HuH-7.5 (cell line): ENCODE data around the gene UBAP1.
"Not testable (repeated sequence)": the region's sequence is repeated elsewhere in the genome, so short reads cannot be mapped to it uniquely, and the experiment has no call there.

ENCODE experiments used
- DNase-seq: peaks from one replicate; pipeline ENCODE4 v3.0.0; 2011; ENCODE audit warnings: low spot score

Gene UBAP1

DNA sequence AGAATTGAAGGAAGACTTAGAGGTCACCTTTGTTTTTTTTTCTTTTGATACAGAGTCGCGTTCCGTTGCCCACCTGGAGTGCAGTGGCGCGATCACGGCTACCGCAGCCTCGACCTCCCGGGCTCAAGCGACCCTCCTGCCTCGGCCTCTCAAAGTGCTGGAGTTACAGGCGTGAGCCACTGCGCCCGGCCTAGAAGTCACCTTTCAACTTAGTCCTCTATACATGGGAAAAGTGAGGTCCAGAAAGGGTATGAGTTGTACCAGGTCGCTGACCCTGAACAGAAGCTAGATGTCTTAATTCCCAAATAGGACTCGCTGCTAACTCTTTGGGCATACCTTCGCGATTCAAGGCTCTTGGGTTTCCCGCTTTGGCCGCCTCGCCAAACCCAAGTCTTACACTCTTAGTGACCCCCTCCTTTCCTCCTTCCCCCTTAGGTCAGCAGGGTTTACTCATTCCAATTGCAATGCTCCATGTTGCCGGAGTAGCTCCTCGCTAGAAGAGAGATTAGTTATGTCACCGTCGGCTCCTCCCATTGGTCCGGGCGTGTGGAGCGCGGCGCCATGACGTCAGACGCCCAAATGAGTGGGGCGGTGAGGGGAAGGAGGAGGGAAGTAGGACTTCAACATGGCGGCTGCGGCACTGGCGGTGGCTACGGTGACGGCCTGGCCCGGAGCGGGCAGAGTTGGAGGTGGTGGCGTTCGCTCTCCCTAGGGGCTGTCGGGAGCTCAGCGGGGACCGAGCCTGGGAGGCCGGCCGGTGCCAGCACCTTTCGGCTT, at the start of gene UBAP1:
Gene UBAP1, plus strand, starts transcription at position 608 of the 777 bp plus-strand sequence. CDS start 41,872 bp downstream, outside the sequence.
- peak; percentile 69 for DNase-seq

DNA sequence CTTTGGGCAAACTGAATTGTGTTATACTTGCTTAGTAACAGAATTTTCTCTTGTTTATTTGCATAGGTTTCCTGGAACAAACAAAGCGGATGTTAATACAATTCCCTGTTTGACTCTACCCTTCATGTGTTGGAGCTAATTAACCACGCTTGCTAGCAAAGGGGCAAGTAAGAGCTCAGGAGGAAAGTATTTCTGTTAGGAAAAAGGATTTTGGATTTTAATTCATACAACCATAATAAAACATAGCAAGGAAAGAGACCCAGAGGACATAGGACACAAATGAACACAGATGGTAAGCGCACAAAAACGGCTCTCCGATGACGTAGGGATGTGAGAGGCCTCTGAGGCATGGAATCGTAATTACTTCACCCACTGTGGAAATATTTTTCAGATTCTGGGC, 47.3 kb upstream of the UBAP1 start:
- DNase-seq = no peak

DNA sequence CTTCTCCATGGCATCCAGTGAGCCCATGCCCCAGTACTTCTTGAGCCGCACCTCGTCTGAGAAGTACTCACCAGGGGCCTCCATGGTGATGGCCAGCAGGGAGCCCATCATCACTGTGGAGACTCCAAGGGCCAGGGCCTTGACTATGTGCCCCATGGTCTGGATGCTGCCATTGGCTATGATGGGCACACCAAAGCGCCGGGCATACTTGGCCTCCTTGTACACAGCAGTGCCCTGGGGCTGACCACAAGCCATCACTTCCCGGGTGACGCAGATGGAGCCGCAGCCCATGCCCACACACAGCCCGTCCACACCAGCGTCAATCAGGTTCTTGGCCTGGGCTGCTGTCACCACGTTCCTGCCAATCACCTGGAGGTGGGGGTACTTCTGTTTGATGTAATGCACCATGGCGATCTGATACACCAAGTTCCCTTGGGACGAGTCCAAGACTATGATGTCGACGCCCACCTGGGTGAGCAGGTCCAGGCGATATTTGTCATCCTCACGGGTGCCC, 45.4 kb upstream of the UBAP1 start:
- DNase-seq = no peak

DNA sequence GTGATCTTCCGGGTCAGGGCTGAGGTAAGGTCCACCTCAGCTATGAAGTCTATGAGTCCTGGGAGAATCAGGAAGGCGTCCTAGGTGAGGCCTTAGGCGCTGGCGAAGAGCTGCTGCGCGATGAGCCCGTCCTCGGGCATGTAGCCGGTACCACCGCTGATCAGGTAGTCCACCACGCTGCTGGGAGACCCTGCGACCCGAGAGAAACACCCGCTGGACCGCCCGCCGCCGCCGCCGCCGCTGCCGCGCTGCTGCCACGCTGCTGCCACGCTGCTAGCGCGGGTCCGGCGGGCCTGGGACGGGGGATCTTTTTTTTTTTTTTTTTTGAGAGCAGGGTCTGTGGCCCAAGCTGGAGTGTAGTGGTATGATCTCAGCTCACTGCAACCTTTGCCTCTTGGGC, 44.3 kb upstream of the UBAP1 start:
- no peak for DNase-seq

DNA sequence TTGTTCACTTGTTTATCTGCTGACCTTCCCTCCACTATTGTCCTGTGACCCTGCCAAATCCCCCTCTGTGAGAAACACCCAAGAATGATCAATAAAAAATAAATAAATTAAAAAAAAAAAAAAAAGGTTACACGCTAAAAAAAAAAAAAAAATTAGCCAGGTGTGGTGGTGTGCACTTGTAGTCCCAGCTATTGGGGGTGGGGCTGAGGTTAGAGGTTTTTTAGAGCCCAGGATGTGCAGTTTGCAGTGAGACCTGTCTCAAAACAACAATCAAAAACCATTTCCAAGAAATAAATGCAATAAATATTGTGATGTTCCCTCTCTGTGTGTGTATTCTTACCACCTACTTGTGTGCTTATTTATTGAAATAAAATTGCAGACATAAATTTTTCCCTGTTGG, 40.2 kb upstream of the UBAP1 start:
- not testable (repeated sequence) for DNase-seq

DNA sequence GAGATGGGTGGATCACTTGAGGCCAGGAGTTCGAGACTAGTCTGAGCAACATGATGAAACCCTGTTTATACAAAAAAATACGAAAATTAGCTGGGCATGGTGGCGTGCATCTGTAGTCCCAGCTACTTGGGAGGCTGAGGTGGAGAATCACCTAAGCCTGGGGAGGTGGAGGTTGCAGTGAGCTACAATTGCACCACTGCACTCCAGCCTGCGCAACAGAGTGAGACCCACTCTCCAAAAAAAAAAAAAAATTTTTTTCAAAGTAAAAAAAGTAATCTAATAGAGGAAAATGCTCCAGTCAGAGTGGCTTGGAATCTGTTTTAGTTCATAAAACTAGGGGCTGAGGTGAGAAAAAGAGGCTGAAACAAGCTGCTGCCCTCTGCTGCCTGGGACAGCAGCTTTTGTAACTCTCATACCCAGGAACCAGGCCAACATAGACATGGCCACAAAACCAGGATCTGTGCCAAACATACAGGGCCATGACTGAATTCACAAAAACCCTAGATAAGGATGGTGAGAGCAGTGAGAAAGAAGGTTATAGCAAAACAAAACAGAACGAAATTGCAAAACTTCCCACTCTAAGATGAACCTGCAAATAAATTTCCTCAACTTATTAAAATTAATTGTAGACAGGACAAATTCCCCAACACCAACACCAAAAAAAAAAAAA, 39.2 kb upstream of the UBAP1 start:
- peak; percentile 25 for DNase-seq

DNA sequence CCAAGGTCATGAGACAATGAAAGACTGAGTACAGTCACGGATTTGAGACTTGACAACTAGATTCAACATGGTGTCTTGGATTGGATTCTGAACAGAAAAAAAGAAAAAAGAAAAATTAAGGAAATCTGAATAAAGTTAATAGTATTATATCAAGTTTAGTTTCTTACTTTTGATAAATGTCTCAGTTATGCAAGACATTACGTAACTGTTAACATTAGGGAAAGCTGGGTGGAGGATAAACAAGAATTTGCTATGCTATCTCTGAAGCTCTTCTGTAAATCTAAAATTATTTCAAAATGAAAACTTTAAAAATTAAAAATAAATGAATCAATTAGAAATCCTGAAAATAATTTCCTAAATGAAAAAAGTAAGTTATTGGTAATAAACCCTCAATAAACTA, 38.0 kb upstream of the UBAP1 start:
- no peak for DNase-seq

DNA sequence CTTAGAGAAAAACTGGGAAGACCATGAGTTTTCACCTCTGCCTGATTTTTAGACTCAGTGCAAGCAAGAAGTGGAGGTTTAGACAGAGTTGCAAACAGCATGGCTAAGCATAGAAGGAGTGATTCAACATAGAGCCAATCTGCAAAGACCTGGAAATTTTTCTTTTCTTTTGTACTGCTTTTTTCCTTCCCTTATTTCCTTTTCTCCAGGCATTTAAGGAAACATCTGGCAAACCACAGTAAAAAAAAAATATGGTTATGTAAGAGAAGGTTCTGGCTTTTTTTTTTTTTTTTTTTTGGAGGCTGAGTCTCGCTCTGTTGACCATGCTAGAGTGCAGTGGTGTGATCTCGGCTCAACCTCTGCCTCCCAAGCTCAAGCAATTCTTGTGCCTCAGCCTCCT, 35.7 kb upstream of the UBAP1 start:
- no peak for DNase-seq

DNA sequence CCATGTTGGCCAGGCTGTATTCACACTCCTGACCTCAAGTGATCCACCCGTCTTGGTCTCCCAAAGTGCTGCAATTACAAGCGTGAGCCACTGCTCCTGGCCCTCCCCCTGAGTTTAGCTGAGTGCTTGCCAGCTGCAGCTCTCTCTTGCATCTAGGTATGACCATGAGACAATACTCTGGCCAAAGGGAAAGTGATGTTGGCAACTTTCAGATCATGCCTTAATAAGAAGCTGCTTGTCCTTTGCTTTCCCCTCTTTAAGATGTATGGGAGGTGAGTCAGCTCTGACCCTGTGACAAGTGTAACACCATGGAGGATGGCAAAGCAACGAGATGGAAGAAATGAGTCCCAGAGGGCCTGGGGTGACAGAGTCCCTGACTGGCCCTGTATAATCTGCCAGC, 33.7 kb upstream of the UBAP1 start:
- DNase-seq = no peak

DNA sequence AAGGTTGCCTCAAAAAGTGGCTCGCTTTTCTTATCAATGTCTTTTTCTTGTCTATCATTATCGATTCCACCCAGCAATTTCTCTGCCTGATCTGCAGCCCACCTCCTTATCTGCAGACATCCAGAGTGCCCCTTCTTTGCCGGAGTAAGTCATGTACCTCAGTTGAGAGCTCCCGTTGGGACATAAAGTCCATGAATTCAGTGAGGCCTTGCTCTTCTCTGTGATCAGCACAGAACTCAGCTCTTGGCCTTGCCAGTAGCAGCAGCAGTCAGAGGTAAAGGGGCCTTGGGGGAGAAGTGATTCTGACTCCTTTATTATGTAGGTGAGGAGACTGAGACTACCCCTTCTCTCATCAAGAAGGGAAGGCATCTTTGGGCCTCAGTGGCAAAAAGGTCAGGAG, 27.4 kb upstream of the UBAP1 start:
- no peak for DNase-seq

DNA sequence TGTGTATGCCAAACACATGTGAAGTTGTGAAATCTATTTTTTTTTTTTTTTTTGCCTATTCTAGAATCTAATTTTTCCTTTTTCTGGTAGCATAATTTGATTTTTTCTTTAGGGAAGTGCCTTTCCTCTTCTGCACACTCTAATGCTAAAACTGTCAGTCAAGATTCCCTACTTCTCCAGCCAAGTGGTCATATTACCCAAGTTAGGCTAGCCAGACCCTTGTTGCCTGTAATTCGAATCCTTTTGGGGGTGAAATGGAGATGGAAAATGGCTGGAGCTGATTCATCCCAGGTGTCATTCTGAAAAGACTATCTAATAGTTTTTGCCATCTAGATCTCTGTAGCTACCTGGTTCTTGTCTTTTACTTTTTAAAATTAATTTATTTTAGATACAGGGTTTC, 24.8 kb upstream of the UBAP1 start:
- DNase-seq = no peak

DNA sequence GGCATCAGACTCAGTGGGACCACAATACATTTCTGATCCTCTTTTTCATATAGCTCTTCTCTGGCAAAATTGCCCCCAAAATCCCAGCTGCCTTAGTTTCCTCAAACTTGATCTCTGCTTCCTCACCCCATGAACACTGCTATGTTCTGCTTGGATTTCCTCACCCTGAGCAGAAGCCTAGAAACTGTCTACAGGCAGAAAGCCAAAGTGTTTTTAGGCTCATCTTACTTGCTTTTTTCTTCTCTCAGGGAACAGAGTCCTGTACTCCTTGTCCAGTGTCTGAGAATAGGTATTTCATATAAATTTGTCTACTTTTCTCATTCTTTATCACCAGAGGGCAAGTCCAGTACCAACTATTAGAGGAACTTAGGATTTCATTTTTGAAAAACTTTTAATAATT, 21.5 kb upstream of the UBAP1 start:
- no peak for DNase-seq

DNA sequence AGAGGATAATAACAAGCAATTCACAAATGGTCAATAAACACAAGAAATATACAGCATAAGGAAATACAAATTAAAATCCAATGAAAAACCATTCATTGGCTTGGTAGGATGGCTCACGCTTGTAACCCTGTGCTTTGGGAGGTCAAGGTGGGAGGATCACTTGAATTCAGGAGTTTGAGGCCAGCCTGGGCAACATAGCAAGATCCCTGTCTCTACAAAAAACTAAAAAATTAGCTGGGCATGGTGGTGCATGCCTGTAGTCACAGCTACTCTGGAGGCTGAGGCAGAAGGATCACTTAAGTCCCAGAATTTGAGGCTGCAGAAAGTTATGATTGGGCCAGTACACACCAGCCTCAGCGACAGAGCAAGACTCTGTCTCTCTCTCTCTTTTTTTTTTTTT, 20.9 kb upstream of the UBAP1 start:
- no peak for DNase-seq

DNA sequence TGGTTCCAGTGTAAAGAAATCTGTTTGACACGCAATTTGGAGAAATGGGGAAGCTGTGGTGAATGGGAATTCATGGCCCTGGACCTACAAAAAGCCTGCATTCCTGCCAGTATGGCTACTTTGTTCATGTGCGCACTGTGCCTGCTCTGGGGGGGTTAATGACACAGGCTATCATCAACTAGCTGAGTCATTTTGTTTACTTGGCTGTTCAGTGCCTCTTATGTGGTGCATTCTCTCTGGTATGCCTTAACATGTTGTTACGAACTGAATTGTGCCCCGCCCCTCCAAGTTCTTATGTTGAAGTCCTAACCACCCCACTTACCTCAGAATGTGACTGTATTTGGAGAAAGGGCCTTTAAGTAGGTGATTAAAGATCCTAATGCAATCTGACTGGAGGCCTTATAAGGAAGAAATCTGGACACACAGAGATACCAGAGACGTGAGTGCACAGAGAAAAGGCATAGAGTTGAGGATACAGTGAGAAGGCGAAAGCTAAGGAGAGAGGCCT, 20.4 kb upstream of the UBAP1 start:
- DNase-seq = no peak

DNA sequence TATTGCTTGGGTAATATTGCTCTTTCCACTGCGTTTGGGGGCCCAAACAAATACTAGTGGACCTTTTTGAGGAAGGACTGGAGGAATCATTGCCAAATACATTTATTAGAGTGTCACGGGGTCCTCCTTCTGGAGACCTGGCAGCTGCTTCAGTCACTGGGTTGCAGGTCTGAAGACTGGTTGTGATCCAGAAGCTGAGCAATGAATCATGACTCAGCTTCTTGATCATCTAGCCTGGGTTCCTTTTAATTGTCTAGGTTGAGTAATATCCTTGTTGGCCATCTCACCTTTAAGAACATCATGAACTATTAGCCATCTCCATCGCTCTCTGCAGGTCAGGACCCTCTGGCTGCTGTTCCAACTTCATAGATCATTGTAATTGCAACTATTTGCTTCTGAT, 15.4 kb upstream of the UBAP1 start:
- no peak for DNase-seq

DNA sequence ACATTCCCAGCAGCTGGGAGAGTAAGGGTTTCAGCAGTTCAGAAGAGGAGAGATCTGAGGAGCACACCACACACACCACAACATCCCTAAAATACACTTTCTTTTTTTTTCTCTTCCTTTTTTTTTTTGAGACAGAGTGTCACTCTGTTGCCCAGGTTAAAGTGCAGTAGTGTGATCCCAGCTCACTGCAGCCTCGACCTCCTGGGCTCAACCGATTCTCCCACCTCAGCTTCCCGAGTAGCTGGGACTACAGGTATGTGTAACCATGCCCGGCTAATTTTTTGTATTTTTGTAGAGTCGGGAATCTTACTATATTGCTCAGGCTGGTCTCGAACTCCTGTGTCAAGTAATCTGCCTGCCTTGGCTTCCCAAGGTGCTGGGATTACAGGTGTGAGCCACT, 9.7 kb upstream of the UBAP1 start:
- DNase-seq = no peak

DNA sequence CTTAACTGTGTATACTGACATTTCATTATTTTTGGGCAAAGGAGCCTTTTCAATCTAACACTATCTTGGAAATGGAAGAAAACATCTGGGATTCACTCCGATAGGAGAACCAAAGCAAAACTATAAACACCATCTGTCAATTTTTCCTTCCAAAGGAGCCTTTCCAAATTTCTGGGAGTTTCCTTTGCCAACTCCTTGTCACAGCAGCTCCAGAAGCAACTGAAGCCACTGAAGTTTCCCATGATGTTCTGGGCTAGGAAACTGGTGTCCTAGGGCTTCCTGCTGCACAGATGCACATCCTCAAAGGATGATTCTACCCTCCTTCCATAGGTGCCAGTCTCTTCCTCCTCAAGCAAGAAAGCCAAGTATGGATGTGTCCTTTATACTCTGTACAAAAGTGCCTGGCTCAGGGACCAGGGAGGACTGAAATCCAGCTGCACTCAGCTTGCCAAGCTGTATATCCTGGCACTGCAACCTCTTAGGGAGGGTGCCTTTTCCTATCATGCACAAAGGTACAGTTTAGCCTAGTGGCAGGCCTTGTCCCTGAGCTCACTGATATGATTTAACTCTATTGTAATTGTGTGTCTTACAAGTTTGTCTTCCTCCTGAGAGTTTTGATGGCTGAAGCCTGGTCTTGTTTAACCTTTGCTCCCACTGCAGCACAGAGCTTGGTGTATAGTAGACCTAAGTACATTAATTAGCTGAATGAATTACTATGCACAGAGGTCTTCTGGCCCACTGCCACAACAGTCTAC, 8.4 kb upstream of the UBAP1 start:
- DNase-seq = no peak

DNA sequence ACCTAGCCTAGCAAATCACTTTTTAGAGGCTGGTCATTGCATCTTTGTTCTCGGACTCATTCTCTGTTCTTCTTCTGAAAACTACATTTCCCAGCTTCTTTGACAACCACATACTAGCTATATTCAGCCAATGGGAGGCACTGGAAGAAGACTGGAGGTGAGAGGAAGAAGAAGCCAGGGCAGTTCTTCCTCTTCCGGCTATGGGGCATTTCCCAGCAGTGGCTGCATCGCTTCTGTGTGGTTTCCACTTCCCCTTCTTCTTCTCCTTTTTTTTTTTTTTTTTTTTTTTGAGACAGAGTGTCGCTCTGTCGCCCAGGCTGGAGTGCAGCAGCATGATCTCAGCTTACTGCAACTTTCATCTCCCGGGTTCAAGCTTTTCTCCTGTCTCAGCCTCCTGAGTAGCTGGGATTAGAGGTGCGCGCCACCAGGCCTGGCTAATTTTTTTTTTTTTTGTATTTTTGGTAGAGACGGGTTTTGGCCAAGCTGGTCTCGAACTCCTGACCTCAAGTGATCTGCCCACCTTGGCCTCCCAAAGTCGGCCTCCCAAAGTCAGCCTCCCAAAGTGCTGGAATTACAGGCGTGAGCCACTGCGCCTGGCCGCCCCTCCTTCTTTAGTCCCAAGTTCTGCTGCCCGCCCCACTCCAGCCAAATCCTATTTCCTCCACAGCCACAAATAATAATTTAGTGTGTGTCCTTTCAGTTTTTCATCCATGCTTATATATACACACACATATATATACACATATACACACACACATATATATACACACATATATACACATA, 6.9 kb upstream of the UBAP1 start:
- DNase-seq = no peak

DNA sequence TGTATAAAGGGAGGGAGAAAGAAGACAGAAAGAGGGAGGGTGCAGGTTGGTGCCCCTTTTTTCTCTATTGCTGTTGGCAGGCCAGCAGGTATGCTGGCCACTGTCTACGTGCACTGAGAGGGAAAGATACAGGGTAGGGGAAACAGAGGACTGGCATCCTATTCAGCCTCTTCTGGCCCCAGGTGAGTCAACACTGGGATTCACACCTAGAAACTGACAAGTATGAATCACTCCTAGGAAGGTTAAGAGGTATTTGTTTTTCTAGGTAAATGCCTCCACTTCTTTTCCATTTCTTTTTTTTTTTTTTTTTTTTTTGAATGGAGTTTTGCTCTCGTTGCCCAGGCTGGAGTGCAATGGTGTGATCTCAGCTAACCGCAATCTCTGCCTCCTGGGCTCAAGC, 2.8 kb upstream of the UBAP1 start:
- no peak for DNase-seq

DNA sequence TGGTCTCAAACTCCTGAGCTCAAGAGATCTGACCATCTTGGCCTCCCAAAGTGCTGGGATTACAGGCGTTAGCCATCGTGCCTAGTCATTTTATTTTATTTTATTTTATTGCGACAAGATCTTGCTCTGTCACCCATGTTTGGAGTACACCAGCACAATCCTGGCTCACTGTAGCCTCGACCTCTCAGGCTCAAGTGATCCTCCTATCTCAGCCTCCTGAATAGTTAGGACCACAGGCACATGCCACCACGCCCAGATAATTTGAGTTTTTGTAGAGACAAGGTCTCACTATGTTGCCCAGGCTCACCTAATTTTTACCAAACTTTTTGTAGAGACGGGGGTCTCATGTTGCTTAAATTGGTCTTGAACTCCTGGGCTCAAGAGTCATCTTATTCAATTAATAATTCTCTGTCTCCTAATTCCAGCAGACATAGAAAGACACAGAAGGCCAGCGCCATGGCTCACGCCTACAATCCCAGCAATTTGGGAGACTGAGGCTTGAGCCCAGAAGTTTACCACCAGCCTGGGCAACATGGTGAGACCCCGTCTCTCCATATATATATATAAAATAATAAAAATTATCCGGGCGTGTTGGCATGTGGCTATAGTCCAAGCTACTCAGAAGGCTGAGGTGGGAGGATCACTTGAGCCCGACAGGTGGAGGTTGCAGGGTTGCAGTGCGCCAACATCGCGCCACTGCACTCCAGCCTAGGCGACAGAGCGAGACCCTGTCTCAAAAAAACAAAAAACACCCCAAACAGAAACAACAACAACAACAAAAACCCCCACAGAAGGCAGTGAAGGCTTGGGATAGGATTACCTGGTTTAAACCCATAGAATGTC, 1.0 kb upstream of the UBAP1 start:
- DNase-seq = no peak
